Left lung (tissue), 10 donors: ENCODE results near the gene AQP2. TPM values are rescaled to one million over a fixed set of nuclear protein-coding genes. Genes with fewer than 3 reads are reported as not detected.

Source experiments
- ATAC-seq: fragments of 200-7000 bp; cut with Tn5 transposase; one replicate; pipeline ENCODE4 v1.9.1; 2020; ENCODE audit warnings: moderate library complexity
- DNase-seq, 4 donors: peaks; one replicate each; pipeline ENCODE4 v3.0.0-alpha.2; 2013 to 2020
- H3K27ac ChIP-seq, 2 donors: fragments of 200-600 bp; sonication (generic) in 1 of 2; one replicate each; pipeline versions ENCODE4 v1.5.0 to v1.8.0; 2020 to 2021
- H3K27me3 ChIP-seq, 2 donors: fragments of 200-600 bp; sonication (generic) in 1 of 2; one replicate each; pipeline versions ENCODE4 v1.5.0 to v1.8.0; 2020 to 2021
- H3K36me3 ChIP-seq, 2 donors: fragments of 200-600 bp; sonication (generic) in 1 of 2; one replicate each; pipeline versions ENCODE4 v1.5.0 to v1.8.0; 2020 to 2021
- H3K4me1 ChIP-seq, 2 donors: fragments of 200-600 bp; one replicate each; pipeline ENCODE4 v1.8.0; 2021
- H3K4me3 ChIP-seq, 2 donors: fragments of 200-600 bp; sonication (generic) in 1 of 2; one replicate each; pipeline versions ENCODE4 v1.5.0 to v1.8.0; 2020 to 2021; ENCODE audit warnings: mild to moderate bottlenecking in 1 of 2
- H3K9me3 ChIP-seq, 2 donors: fragments of 200-600 bp; sonication (generic) in 1 of 2; one replicate each; pipeline versions ENCODE4 v1.5.0 to v1.8.0; 2020 to 2021
- CTCF ChIP-seq, 2 donors: fragments of 200-600 bp; sonication (generic) in 1 of 2; IDR thresholded peaks; one replicate each; pipeline versions ENCODE4 v1.5.0 to v1.8.0; 2021; ENCODE audit warnings: antibody characterized with exemption in 2 of 2
- intact Hi-C, 2 donors: fragments of 100-400 bp; cut with DNase I; formaldehyde crosslinking; loops; one replicate each; pipeline versions ENCODE4 v1.11.2 to v1.14.2; 2022
- polyA plus RNA-seq, 6 donors: library from polyadenylated mRNA; unstranded; fragments of 120-200 nt; gene quantifications; one replicate each; pipeline ENCODE4 v1.2.1, GENCODE V29; 2013; ENCODE audit not compliant: insufficient read length in 6 of 6
- total RNA-seq, 2 donors: library from RNA; stranded (reverse); fragmentation: NEBNext Ultra II Directional; extraction: Animal tissue kit (Norgen Biotek cat#: 25700); gene quantifications; one replicate each; pipeline ENCODE4 v1.2.1, GENCODE V29; 2021
- donor health status: DM: no; HTN: yes; CAD: no.
- donor health status: DM: no; HTN: no; CAD: no.

The AQP2 gene
- total and polyA plus RNA-seq, 8 donors, result 0.13 to 2.0 (median 0.42) TPM; not detected in 1

GRCh38 chr12:49936925-49937324, 13.6 kb upstream of the AQP2 start:
- no peak for TF ChIP-seq CTCF (IDR thresholded peaks at IDR 0.05)
- no peaks in the 10 kb centered on the region for H3K4me1 ChIP-seq
- no peaks in the 10 kb centered on the region for H3K36me3 ChIP-seq
- DNase-seq, result no peak
- H3K27me3 ChIP-seq, result no peaks in the 10 kb centered on the region
- no peaks in the 10 kb centered on the region for H3K9me3 ChIP-seq
- H3K27ac ChIP-seq, result no peak overlapping the region
- H3K4me3 ChIP-seq, result no peak overlapping the region
- intact Hi-C loops, result no loop called here
- no peak for ATAC-seq

DNA sequence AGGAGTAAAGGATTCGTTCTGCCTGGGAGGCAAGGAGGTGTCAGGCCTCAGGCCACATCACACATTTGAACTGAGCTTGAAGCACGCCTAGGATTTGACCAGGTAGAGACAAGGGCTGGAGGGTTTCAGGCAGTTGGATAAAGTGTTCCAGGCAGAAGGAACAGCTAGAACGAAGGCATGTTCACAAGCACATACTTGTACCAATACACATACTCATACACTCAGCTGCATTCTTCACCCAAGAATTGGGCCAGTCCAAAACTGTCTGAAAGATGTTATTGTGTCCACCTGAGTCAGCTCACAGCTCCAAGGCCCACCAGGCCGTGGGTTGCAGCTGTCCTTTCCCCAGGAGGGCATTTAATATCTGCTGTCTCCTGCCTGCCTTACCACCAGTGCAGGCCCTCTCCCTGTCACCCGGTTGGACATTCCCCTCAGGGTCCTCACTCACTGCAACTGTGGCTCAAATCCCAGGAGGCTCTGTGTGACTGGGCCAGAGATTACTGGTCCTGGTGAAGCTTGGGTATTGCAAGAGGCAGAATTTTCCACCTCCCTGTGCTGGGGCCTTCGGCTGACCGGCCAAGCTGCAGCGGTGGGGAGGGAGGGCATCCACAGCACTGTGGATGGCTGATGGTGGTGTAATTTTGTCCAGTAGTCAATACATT, 12.8 kb upstream of the AQP2 start:
- no peak for TF ChIP-seq CTCF (IDR thresholded peaks at IDR 0.05)
- DNase-seq (no peak), ATAC-seq (peak; percentile 45)
- no peak overlapping the region for H3K4me3 ChIP-seq
- no peaks in the 10 kb centered on the region for H3K27me3 ChIP-seq
- H3K27ac ChIP-seq, result no peak overlapping the region
- no peaks in the 10 kb centered on the region for H3K4me1 ChIP-seq
- no peaks in the 10 kb centered on the region for H3K36me3 ChIP-seq
- intact Hi-C loops, result no loop called here
- H3K9me3 ChIP-seq, result no peaks in the 10 kb centered on the region

- Histone ChIP-seq H3K9me3 (no peaks in the 10 kb centered on the region), H3K36me3 (no peaks in the 10 kb centered on the region), H3K4me1 (no peaks in the 10 kb centered on the region), H3K27ac (no peak overlapping the region), H3K4me3 (no peak overlapping the region), H3K27me3 (no peaks in the 10 kb centered on the region)
- TF ChIP-seq CTCF (IDR thresholded peaks at IDR 0.05), result no peak
- DNase-seq (no peak), ATAC-seq (peak; percentile 33)
- intact Hi-C loops, result no loop called here
Observed at GRCh38 chr12:49939307-49939706, 11.2 kb upstream of the AQP2 start.

GRCh38 chr12:49939707-49940106, 10.8 kb upstream of the AQP2 start:
- no peak overlapping the region for H3K27ac ChIP-seq
- no peaks in the 10 kb centered on the region for H3K9me3 ChIP-seq
- H3K36me3 ChIP-seq, result no peaks in the 10 kb centered on the region
- H3K27me3 ChIP-seq, result no peaks in the 10 kb centered on the region
- intact Hi-C loops, result loop anchor here in 1 of 2 donors (10.0 kb wide), 1 partner anchor 75 kb away; no protein-coding TSS in a partner anchor
- DNase-seq (no peak), ATAC-seq (no peak)
- H3K4me3 ChIP-seq, result no peak overlapping the region
- TF ChIP-seq CTCF (IDR thresholded peaks at IDR 0.05), result no peak
- H3K4me1 ChIP-seq, result no peaks in the 10 kb centered on the region

- ATAC-seq (no peak), DNase-seq (peak in 1 of 4 donors; percentile 53)
- no peak for TF ChIP-seq CTCF (IDR thresholded peaks at IDR 0.05)
- intact Hi-C loops, result loop anchor here in 1 of 2 donors (10.0 kb wide), 1 partner anchor 77 kb away; no protein-coding TSS in a partner anchor
- H3K4me3 ChIP-seq, result no peak overlapping the region
- H3K4me1 ChIP-seq, result peaks cover 3 to 8% of the 10 kb centered on the region in 2 donors
- no peaks in the 10 kb centered on the region for H3K27me3 ChIP-seq
- H3K9me3 ChIP-seq, result no peaks in the 10 kb centered on the region
- H3K27ac ChIP-seq, result no peak overlapping the region
- no peaks in the 10 kb centered on the region for H3K36me3 ChIP-seq
Observed at GRCh38 chr12:49941556-49942511, 8.7 kb upstream of the AQP2 start.
